ENCODE measurements around the gene AWAT2.
"Not testable (repeated sequence)": the region's sequence is repeated elsewhere in the genome, so short reads cannot be mapped to it uniquely, and the experiment has no call there.

Gene AWAT2

DNA sequence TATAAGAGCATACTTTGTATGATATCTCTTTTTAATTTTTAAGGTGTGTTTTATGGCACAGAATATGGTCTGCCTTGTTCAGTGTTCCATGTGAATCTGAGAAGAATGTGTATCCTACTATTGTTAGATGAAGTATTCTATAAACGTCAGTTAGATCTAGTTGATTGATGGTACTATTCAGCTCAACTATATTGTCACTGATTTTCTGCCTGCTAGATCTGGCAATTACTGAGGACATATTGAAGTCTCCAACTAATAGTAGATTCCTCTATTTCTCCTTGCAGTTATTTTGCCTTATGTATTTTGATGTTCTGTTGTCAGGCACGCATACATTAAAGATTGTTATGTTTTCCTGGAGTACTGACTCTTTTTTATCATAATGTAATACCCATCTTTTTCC, 39.8 kb downstream of the AWAT2 start:
- no peaks in the 10 kb centered on the region for H3K36me3 ChIP-seq (ENCODE audit: control insufficient read depth, insufficient read depth, low read length)
- no peak overlapping the region for H3K4me3 ChIP-seq (replicated peaks; ENCODE audit: low read depth, low read length)
- TF ChIP-seq, protein P1, sequence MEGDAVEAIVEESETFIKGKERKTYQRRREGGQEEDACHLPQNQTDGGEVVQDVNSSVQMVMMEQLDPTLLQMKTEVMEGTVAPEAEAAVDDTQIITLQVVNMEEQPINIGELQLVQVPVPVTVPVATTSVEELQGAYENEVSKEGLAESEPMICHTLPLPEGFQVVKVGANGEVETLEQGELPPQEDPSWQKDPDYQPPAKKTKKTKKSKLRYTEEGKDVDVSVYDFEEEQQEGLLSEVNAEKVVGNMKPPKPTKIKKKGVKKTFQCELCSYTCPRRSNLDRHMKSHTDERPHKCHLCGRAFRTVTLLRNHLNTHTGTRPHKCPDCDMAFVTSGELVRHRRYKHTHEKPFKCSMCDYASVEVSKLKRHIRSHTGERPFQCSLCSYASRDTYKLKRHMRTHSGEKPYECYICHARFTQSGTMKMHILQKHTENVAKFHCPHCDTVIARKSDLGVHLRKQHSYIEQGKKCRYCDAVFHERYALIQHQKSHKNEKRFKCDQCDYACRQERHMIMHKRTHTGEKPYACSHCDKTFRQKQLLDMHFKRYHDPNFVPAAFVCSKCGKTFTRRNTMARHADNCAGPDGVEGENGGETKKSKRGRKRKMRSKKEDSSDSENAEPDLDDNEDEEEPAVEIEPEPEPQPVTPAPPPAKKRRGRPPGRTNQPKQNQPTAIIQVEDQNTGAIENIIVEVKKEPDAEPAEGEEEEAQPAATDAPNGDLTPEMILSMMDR (IDR thresholded peaks at IDR 0.05; ENCODE audit: insufficient read depth, low read length, poor library complexity, severe bottlenecking), result no peak
- H3K27me3 ChIP-seq (replicated peaks; ENCODE audit: control insufficient read depth, insufficient read depth, low read length), result no peaks in the 10 kb centered on the region
- no peak for DNase-seq (ENCODE audit: extremely low read depth, insufficient read length)

DNA sequence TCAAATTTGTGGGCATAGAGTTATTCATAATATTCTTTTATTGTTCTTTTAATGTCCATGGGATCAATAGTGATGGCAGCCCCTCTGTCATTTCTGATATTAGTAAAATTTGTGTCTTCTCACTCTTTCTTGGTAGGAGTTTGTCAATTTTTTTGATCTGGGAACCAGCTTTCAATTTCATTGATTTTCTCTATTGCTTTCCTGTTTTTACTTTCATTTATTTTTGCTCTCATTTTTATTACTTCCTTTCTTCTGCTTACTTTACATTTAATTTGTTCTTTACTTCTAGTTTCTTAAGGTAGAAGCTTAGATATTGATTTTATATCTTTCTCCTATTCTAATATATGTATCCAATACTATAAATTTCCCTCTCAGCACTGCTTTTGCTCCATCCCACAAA, 40.7 kb downstream of the AWAT2 start:
- no peak for DNase-seq (ENCODE audit: extremely low read depth, insufficient read length)
- no peaks in the 10 kb centered on the region for H3K27me3 ChIP-seq (replicated peaks; ENCODE audit: control insufficient read depth, insufficient read depth, low read length)
- H3K4me3 ChIP-seq (replicated peaks; ENCODE audit: low read depth, low read length), result no peak overlapping the region
- no peaks in the 10 kb centered on the region for H3K36me3 ChIP-seq (ENCODE audit: control insufficient read depth, insufficient read depth, low read length)
- TF ChIP-seq, protein P1 (IDR thresholded peaks at IDR 0.05; ENCODE audit: insufficient read depth, low read length, poor library complexity, severe bottlenecking), result no peak

DNA sequence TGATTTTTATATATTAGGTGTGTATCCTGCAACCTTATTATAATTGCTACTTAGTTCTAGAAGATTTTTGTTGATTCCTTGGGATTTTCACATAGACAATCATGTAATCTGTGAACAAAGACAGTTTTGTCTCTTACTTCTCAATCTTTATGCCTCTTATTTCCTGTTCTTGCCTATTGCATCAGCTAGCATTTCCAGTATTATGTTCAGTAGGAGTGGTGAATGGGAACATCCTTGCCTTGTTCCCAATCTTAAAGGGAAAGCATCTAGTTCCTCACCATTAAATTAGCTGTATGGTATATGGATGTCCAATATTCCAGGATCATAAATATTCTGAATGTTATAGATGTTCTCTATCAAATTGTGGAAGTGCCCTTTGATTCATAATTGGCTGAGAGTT, 41.8 kb downstream of the AWAT2 start:
- DNase-seq (ENCODE audit: extremely low read depth, insufficient read length), result no peak
- TF ChIP-seq, protein P1 (IDR thresholded peaks at IDR 0.05; ENCODE audit: insufficient read depth, low read length, poor library complexity, severe bottlenecking), result no peak
- Histone ChIP-seq H3K27me3 (replicated peaks; ENCODE audit: control insufficient read depth, insufficient read depth, low read length) (no peaks in the 10 kb centered on the region), H3K36me3 (ENCODE audit: control insufficient read depth, insufficient read depth, low read length) (no peaks in the 10 kb centered on the region), H3K4me3 (replicated peaks; ENCODE audit: low read depth, low read length) (no peak overlapping the region)

DNA sequence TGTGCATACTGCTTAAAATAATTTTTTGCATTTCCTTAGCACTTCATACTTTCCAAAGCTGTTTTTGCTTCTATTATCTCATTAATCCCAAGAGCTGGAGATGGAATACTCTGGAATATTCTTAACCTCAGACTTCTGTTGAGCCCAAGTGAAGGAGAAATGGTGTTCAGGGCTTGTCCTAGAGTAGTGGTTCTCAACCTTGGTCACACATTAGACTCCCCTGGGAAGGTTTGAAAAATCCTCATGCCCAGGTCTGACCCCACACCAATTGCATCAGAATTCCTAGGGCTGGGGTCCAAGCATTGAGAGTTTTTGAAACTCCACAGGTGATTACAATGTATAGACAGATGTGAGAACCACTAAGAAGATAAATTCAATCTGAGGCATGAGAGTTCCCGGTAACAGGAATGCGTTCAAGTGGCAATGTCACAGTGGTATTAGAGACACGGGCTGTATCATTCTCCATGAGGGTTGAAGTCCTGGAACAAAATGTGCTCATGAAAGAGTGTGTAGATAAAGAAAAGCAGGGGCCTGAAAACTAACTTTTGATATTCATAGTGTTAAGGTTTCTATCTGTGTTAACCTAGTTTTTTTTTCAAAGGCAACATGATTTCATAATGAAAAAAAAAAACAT, 47.9 kb downstream of the AWAT2 start:
- no peak for DNase-seq (ENCODE audit: extremely low read depth, insufficient read length)
- Histone ChIP-seq H3K36me3 (ENCODE audit: control insufficient read depth, insufficient read depth, low read length) (no peaks in the 10 kb centered on the region), H3K4me3 (replicated peaks; ENCODE audit: low read depth, low read length) (no peak overlapping the region), H3K27me3 (replicated peaks; ENCODE audit: control insufficient read depth, insufficient read depth, low read length) (no peaks in the 10 kb centered on the region)
- TF ChIP-seq, protein P1 (IDR thresholded peaks at IDR 0.05; ENCODE audit: insufficient read depth, low read length, poor library complexity, severe bottlenecking), result no peak

DNA sequence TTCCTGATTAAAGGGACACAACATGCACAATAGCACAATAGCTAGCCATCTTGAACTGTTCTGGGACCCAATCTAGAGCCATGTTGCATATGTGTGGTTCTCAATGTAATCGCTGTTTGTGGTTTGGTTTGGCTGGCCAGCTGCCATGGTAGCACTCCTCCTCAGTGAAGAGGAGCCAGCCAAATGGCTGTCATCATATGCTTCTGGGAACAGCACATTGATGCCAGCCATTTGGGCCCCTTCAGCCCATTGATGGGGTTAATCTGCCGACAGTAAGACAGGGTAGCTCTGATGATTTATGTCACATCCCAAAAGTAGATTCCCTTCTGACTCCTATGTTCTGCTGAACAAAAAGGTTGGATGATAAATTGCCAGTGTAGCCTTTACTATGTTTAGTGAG, 48.5 kb downstream of the AWAT2 start:
- H3K36me3 ChIP-seq (ENCODE audit: control insufficient read depth, insufficient read depth, low read length), result no peaks in the 10 kb centered on the region
- DNase-seq (ENCODE audit: extremely low read depth, insufficient read length), result no peak
- TF ChIP-seq, protein P1 (IDR thresholded peaks at IDR 0.05; ENCODE audit: insufficient read depth, low read length, poor library complexity, severe bottlenecking), result no peak
- H3K27me3 ChIP-seq (replicated peaks; ENCODE audit: control insufficient read depth, insufficient read depth, low read length), result no peaks in the 10 kb centered on the region
- H3K4me3 ChIP-seq (replicated peaks; ENCODE audit: low read depth, low read length), result no peak overlapping the region

DNA sequence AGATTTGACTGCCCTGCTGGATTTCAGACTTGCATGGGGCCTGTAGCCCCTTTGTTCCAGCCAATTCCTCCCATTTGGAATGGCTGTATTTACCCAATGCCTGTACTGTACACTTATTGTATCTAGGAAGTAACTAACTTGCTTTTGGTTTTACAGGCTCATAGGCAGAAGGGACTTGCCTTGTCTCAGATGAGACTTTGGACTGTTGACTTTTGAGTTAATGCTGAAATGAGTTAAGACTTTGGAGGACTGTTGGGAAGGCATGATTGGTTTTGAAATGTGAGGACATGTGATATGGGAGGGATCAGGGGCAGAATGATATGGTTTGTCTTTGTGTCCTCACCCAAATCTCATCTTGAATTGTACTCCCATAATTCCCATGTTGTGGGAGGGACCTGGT, 51.4 kb downstream of the AWAT2 start:
- DNase-seq (ENCODE audit: extremely low read depth, insufficient read length); H3K4me3 ChIP-seq (replicated peaks; ENCODE audit: low read depth, low read length); H3K36me3 ChIP-seq (ENCODE audit: control insufficient read depth, insufficient read depth, low read length); H3K27me3 ChIP-seq (replicated peaks; ENCODE audit: control insufficient read depth, insufficient read depth, low read length): not testable (repeated sequence)

All from GM06990 (cell line).